ENCODE data around the gene HPX. TPM values are rescaled to one million over a fixed set of nuclear protein-coding genes. Genes with fewer than 3 reads are reported as not detected.

Gene HPX
- total RNA-seq, 6 experiments from 2014 or later, result 0.29 to 0.76 (median 0.55) TPM

- Mint-ChIP-seq H3K4me3 (no peak overlapping the region), H3K27ac (no peak overlapping the region), H3K9me3 (no peaks in the 10 kb centered on the region), H3K4me1 (ENCODE audit: low read depth) (peaks cover 16% of the 10 kb centered on the region), H3K36me3 (ENCODE audit: low read depth) (no peaks in the 10 kb centered on the region), H3K27me3 (ENCODE audit: insufficient read depth) (no peaks in the 10 kb centered on the region; the same call in 1 of the 2 replicates)
- TF ChIP-seq, protein P1, sequence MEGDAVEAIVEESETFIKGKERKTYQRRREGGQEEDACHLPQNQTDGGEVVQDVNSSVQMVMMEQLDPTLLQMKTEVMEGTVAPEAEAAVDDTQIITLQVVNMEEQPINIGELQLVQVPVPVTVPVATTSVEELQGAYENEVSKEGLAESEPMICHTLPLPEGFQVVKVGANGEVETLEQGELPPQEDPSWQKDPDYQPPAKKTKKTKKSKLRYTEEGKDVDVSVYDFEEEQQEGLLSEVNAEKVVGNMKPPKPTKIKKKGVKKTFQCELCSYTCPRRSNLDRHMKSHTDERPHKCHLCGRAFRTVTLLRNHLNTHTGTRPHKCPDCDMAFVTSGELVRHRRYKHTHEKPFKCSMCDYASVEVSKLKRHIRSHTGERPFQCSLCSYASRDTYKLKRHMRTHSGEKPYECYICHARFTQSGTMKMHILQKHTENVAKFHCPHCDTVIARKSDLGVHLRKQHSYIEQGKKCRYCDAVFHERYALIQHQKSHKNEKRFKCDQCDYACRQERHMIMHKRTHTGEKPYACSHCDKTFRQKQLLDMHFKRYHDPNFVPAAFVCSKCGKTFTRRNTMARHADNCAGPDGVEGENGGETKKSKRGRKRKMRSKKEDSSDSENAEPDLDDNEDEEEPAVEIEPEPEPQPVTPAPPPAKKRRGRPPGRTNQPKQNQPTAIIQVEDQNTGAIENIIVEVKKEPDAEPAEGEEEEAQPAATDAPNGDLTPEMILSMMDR (IDR thresholded peaks at IDR 0.05), result no peak
- DNase-seq, result no peak
These were observed 34.4 kb downstream of the HPX start for GRCh38 chr11:6406370-6406769.

GRCh38 chr11:6405846-6406245 lies 34.9 kb downstream of the HPX start:
- Mint-ChIP-seq H3K27ac (no peak overlapping the region), H3K9me3 (no peaks in the 10 kb centered on the region), H3K4me1 (ENCODE audit: low read depth) (peaks cover 16% of the 10 kb centered on the region), H3K27me3 (ENCODE audit: insufficient read depth) (no peaks in the 10 kb centered on the region; the same call in 1 of the 2 replicates), H3K4me3 (no peak overlapping the region), H3K36me3 (ENCODE audit: low read depth) (no peaks in the 10 kb centered on the region)
- no peak for DNase-seq
- TF ChIP-seq, protein P1 (IDR thresholded peaks at IDR 0.05), result no peak

DNA sequence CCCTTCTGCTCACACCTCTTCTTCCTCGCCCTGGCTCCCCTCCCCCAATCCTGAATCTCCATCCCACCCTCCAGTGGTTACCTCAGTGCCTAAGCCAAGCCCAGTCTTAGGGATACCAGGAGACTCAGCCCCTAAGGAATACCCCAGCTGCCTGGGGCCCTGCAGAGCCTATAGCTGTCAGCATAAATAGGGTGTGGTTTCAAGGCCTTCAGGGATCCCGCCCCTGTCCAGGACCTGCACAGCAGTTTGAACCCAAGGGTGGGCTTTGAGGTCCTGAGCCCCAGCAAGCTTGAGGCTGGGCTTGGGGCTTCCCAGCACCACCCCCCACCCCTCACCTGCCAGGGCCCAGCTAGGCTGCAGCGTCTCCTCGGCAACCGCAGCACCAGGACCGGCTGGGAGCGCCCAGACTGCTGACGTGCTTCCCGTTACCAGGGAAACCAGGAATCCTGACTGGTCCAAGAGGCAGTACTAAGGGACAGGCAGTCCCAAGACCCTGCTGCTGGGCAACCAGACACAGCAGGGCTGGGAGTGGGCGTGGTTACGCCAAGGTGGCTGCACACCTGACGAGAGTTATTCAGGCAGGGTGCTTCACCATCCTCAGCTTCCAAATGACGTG lies 35.6 kb downstream of the HPX start:
- Mint-ChIP-seq H3K27me3 (ENCODE audit: insufficient read depth) (no peaks in the 10 kb centered on the region; the same call in 1 of the 2 replicates), H3K27ac (no peak overlapping the region), H3K4me1 (ENCODE audit: low read depth) (peaks cover 16% of the 10 kb centered on the region), H3K36me3 (ENCODE audit: low read depth) (no peaks in the 10 kb centered on the region), H3K9me3 (no peaks in the 10 kb centered on the region), H3K4me3 (no peak overlapping the region)
- TF ChIP-seq, protein P1 (IDR thresholded peaks at IDR 0.05), result no peak
- DNase-seq, result no peak

DNA sequence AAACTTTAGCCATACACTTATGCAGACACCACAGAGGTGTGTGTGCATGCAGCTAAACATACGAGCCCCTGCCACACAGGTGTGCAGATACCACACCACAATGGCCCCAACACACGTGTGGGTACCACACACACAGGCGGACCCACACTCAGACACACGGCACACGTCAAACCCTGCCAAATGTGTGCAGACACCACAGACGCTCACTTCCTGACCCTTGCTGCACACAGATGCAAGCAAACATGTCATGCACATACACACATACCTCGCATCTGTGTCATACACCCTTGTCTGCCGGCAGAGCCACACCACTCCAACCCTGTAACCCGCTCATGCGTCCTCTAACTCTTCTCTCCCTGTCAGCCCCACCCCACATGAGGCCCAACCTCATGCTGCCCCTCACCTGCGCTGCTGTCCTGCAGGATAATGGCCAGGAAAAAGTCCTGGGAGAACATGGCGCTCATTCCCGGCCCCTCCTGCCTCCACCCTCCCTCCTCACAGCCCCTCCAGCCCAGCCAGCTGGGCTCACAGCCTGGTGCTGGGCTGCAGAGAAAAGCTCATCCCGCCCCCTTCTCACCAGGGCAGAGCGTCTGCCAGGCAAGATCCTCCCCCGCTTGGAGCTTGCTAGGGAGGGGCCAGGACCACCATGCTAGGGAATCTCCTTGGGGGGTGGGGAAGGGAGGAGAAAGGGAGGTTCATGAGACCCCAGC lies 36.3 kb downstream of the HPX start:
- H3K4me1 Mint-ChIP-seq (ENCODE audit: low read depth), result peaks cover 16% of the 10 kb centered on the region
- peak; percentile 23 for DNase-seq
- no peak overlapping the region for H3K4me3 Mint-ChIP-seq
- no peaks in the 10 kb centered on the region; the same call in 1 of the 2 replicates for H3K27me3 Mint-ChIP-seq (ENCODE audit: insufficient read depth)
- TF ChIP-seq, protein P1 (IDR thresholded peaks at IDR 0.05), result no peak
- H3K27ac Mint-ChIP-seq, result no peak overlapping the region
- 0 out of 2 replicates have a peak, but pooled peaks cover 1% of the 10 kb centered on the region for H3K36me3 Mint-ChIP-seq (ENCODE audit: low read depth)
- no peaks in the 10 kb centered on the region for H3K9me3 Mint-ChIP-seq

- Mint-ChIP-seq H3K36me3 (ENCODE audit: low read depth) (peaks cover 8% of the 10 kb centered on the region; the same call in 1 of the 2 replicates), H3K4me3 (no peak overlapping the region), H3K27me3 (ENCODE audit: insufficient read depth) (no peaks in the 10 kb centered on the region; the same call in 1 of the 2 replicates), H3K9me3 (no peaks in the 10 kb centered on the region), H3K27ac (no peak overlapping the region), H3K4me1 (ENCODE audit: low read depth) (peaks cover 17% of the 10 kb centered on the region)
- TF ChIP-seq, protein P1 (IDR thresholded peaks at IDR 0.05), result no peak
- no peak for DNase-seq
These were observed 37.2 kb downstream of the HPX start for GRCh38 chr11:6403539-6403938.
